Rectal smooth muscle tissue (tissue), 1 donor: Measurements from ENCODE around the gene VTI1A.

Experiments used
- H3K27ac ChIP-seq: one replicate; pipeline ENCODE4 v1.7.0; 2013; ENCODE audit warnings: low read depth, low read length, inconsistent platforms
- H3K27me3 ChIP-seq: one replicate; pipeline ENCODE4 v1.7.0; 2013; ENCODE audit warnings: low read length; ENCODE audit not compliant: control insufficient read depth, insufficient read depth
- H3K36me3 ChIP-seq: one replicate; pipeline ENCODE4 v1.7.0; 2013; ENCODE audit warnings: low read length; ENCODE audit not compliant: control insufficient read depth, insufficient read depth
- H3K4me1 ChIP-seq: one replicate; pipeline ENCODE4 v1.7.0; 2013; ENCODE audit warnings: low read length; ENCODE audit not compliant: control insufficient read depth, insufficient read depth
- H3K4me3 ChIP-seq: one replicate; pipeline ENCODE4 v1.7.0; 2013; ENCODE audit warnings: low read length
- H3K9ac ChIP-seq: one replicate; pipeline ENCODE4 v1.7.0; 2013; ENCODE audit warnings: low read length

VTI1A gene

DNA sequence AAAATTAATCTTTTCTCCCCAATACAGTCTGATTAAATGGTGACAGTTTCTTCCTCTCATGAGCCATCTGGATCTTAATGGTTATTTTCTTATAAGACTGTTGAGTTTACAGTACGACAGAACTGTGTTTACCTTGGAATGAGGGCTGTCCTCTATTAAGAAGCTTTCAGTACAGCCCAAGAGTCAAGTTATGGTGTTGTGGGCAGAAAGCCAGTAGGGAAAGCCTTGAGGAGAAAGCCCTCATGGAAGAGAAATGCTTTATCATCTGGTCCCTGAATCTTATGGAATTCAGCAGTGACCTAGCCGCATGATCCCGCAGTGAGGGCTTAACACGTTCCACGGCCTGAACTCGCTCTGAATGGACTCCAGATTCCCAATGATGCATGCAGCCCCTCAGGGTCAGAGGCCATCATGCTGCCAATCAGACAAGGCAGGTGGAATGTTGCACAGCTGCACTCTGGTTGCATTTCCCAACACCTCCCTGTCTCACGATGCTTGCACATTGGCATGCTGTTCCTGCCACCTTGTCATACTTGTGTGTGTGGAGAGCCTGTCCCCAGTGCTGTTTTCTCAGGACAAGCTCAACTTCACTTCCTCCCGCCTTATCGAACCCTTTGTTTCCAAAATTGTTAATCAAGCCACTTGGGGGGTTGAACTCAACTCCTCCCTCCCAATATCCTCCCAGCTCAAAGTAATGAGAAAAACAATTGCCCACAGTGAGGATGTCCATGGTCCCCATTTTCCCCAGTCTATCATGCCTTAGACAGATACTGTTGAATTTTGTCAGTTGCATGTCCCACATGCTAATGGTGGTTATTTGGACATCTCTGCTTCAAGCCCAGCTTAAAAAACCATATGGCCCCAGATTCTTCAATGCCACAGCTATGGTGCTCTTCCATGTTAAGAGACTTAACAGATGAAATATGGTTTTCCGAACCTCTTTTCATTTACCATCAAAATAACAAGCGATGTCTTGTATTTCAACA lies 291.9 kb downstream of the VTI1A start:
- Histone ChIP-seq H3K36me3 (no peaks in the 10 kb centered on the region), H3K27ac (no peak overlapping the region), H3K4me3 (no peak overlapping the region), H3K4me1 (no peaks in the 10 kb centered on the region), H3K9ac (no peak overlapping the region), H3K27me3 (no peaks in the 10 kb centered on the region)

- Histone ChIP-seq H3K9ac (no peak overlapping the region), H3K36me3 (no peaks in the 10 kb centered on the region), H3K27ac (no peak overlapping the region), H3K4me3 (no peak overlapping the region), H3K4me1 (no peaks in the 10 kb centered on the region), H3K27me3 (no peaks in the 10 kb centered on the region)
Measured at GRCh38 chr10:112739592-112740353, 292.8 kb downstream of the VTI1A start.

- Histone ChIP-seq H3K36me3 (no peaks in the 10 kb centered on the region), H3K4me1 (no peaks in the 10 kb centered on the region), H3K27ac (no peak overlapping the region), H3K9ac (no peak overlapping the region), H3K4me3 (no peak overlapping the region), H3K27me3 (no peaks in the 10 kb centered on the region)
Measured at GRCh38 chr10:112741830-112742402, 294.9 kb downstream of the VTI1A start.

DNA sequence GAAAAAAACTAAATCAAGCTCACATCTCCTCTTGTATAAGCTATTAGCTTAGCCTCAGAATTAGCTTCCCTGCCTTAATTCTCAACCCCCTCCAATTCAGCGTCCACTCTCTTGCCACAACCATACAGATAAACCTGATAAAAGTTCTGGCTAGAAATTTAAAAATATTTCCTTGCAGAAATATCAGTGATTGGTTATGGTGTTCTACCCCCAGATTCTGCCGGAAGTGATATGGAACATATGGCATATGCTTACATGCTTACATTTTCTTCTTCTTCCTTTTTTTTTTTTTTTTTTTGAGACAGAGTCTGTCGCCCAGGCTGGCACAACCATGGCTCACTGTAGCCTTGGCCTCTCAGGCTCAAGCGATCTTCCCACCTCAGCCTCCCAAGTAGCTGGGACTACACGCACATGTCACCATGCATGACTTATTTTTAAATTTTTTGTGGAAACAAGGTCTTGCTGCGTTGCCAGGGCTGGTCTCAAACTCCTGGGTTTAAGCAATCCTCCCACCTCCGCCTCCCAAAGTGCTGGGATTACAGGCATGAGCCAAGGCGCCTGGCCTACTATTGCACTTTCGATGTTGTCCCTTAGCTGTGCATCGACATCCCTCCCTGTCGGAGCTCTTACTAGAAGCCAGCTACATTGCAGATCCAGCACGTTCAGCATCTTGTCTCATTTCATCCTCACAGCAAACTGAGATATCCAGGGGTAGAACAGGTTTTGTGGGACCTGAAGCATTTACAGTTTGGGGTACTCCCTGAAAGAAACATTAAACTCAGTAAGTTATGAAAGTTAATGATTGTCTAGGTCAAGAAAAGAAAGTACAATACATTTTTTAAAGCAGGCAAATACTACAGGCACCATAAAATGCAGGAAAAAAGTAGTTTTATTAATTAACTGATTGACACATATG lies 297.4 kb downstream of the VTI1A start:
- Histone ChIP-seq H3K9ac (no peak overlapping the region), H3K4me1 (no peaks in the 10 kb centered on the region)

GRCh38 chr10:112746329-112746728 lies 299.3 kb downstream of the VTI1A start:
- no peak overlapping the region for H3K9ac ChIP-seq
- H3K27me3 ChIP-seq = no peaks in the 10 kb centered on the region
- H3K4me3 ChIP-seq = no peak overlapping the region
- H3K27ac ChIP-seq = no peak overlapping the region
- H3K4me1 ChIP-seq = no peaks in the 10 kb centered on the region
- no peaks in the 10 kb centered on the region for H3K36me3 ChIP-seq

More for the DNA sequence above, 297.4 kb downstream of the VTI1A start:
- H3K36me3 ChIP-seq = no peaks in the 10 kb centered on the region
- no peak overlapping the region for H3K27ac ChIP-seq
- H3K4me3 ChIP-seq = no peak overlapping the region
- H3K27me3 ChIP-seq = no peaks in the 10 kb centered on the region

DNA sequence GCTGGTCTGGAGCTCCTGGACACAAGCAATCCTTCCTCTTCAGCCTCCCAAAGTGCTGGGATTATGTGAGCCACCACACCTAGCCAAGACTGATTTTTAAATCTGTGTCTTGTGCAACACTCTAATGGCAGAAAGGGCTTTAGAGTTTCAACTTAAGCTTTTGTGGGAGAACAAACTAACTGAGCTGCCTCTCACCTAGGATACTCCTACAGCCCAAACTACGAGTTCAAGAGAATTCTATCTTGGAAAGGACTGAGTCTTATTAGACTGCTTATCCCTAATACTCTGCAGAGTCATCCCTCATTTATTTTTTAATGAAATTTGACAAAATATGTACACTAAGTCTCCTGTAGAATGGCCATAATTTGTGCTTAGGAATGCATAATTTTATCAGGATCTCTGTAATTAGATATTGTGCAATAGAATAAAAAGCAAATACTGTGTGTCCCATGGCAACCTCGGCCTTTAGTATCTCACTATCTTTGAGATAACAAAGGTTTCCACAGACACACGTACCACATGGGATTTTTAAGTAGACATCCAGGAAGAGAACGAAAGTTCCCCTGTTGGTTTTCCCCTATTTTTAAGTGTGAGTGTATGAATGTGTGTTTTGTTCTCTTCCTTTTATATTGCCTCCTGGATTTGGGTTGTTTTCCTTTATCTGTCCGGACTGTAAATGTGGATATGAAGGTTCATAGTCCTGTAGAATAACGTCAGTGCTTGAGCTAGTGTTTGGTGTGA lies 303.6 kb downstream of the VTI1A start:
- Histone ChIP-seq H3K27me3 (no peaks in the 10 kb centered on the region), H3K36me3 (no peaks in the 10 kb centered on the region), H3K4me3 (no peak overlapping the region), H3K9ac (no peak overlapping the region), H3K27ac (no peak overlapping the region), H3K4me1 (no peaks in the 10 kb centered on the region)

DNA sequence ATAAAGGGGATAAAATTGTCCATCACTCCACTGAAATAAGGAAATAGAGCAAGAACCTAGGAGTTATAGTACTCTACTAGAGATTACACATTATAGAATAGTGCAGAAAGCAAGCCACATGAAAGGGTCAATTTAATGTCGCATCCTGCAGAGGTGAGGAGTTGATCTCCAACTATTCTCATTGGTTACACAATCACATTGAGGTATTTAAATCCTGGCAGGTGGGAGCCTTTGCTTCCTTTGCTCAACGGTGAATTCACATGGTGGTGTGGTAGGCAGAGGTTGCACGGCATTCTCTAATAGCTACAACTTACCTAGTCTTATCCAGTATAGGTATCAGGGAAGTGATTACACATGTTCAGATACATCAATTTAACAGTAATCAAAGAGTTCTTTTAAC lies 304.6 kb downstream of the VTI1A start:
- H3K27me3 ChIP-seq = no peaks in the 10 kb centered on the region
- H3K27ac ChIP-seq = no peak overlapping the region
- H3K36me3 ChIP-seq = no peaks in the 10 kb centered on the region
- no peak overlapping the region for H3K9ac ChIP-seq
- H3K4me3 ChIP-seq = no peak overlapping the region
- H3K4me1 ChIP-seq = no peaks in the 10 kb centered on the region

- Histone ChIP-seq H3K4me3 (no peak overlapping the region), H3K27ac (no peak overlapping the region), H3K4me1 (no peaks in the 10 kb centered on the region), H3K27me3 (no peaks in the 10 kb centered on the region), H3K36me3 (no peaks in the 10 kb centered on the region), H3K9ac (no peak overlapping the region)
Measured at GRCh38 chr10:112752288-112752687, 305.3 kb downstream of the VTI1A start.

DNA sequence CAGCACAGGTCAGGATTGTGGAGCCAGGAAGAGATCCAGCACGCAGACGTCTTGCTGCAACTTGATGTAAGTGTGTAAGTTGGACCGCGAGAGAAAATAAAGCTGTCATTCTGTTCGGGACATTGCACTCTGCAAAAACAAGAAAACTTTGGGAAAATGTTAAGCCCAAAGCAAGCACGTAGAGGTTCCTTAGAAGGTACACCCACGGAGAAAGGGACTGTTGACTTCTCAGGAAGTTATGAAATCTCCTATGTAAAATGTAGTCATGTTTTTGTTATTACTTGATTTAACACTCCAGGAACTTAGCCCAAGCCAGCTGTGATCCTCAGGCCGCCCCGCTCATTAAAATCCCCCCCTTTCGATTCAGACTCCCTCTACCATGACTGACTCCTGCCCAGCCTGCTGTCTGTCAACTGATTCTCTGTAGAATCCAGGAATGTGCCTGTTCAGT lies 307.0 kb downstream of the VTI1A start:
- no peaks in the 10 kb centered on the region for H3K27me3 ChIP-seq
- no peaks in the 10 kb centered on the region for H3K36me3 ChIP-seq
- no peak overlapping the region for H3K9ac ChIP-seq
- no peaks in the 10 kb centered on the region for H3K4me1 ChIP-seq
- H3K27ac ChIP-seq = no peak overlapping the region
- no peak overlapping the region for H3K4me3 ChIP-seq

GRCh38 chr10:112755446-112756234 lies 308.6 kb downstream of the VTI1A start:
- H3K27ac ChIP-seq = no peak overlapping the region
- H3K36me3 ChIP-seq = no peaks in the 10 kb centered on the region
- H3K9ac ChIP-seq = no peak overlapping the region
- H3K4me3 ChIP-seq = no peak overlapping the region
- no peaks in the 10 kb centered on the region for H3K4me1 ChIP-seq
- no peaks in the 10 kb centered on the region for H3K27me3 ChIP-seq

DNA sequence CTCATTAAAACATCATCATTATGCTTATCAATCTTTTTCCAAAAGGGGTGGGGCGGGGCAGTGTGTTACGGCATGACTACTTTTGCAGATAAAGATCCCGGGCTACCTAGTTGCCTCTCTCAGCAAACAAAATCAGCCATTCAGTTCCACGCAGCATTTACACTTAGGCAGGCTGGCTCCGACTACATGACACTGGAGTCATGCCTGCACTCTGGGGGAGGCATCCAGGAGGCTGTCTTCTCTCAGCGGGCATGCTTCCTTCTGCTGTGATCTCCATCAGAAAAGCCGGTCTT lies 309.2 kb downstream of the VTI1A start:
- H3K4me3 ChIP-seq = no peak overlapping the region
- no peak overlapping the region for H3K27ac ChIP-seq
- H3K27me3 ChIP-seq = no peaks in the 10 kb centered on the region
- no peak overlapping the region for H3K9ac ChIP-seq
- no peaks in the 10 kb centered on the region for H3K4me1 ChIP-seq
- no peaks in the 10 kb centered on the region for H3K36me3 ChIP-seq
